Type B pancreatic cell (in vitro differentiated cells): ENCODE measurements around the gene KLF7. TPM values are rescaled to one million over a fixed set of nuclear protein-coding genes. Genes with fewer than 3 reads are reported as not detected.

Experiments
- DNase-seq: peaks from one replicate; pipeline ENCODE4 v3.0.0; 2021; ENCODE audit warnings: mixed read lengths; ENCODE audit not compliant: unreplicated experiment; ENCODE audit errors: extremely low spot score
- H3K27ac Mint-ChIP-seq: 2 replicates; pipeline ENCODE4 v1.8.0; 2021; ENCODE audit warnings: mild to moderate bottlenecking, mixed read lengths
- H3K27me3 Mint-ChIP-seq: 2 replicates; pipeline ENCODE4 v1.8.0; 2021; ENCODE audit warnings: mixed read lengths
- H3K36me3 Mint-ChIP-seq: 2 replicates; pipeline ENCODE4 v1.8.0; 2021; ENCODE audit warnings: mixed read lengths
- H3K4me1 Mint-ChIP-seq: one replicate; pipeline ENCODE4 v1.8.0; 2021; ENCODE audit warnings: mixed read lengths; ENCODE audit not compliant: unreplicated experiment
- H3K4me3 Mint-ChIP-seq: 2 replicates; pipeline ENCODE4 v1.8.0; 2021; ENCODE audit warnings: mild to moderate bottlenecking, mixed read lengths
- H3K9me3 Mint-ChIP-seq: 2 replicates; pipeline ENCODE4 v1.8.0; 2021; ENCODE audit warnings: mixed read lengths
- CTCF ChIP-seq: fragments of 200-600 bp; sonication (generic); conservative IDR thresholded peaks from 2 replicates; pipeline ENCODE4 v1.5.0; 2021; ENCODE audit warnings: antibody characterized with exemption, mild to moderate bottlenecking
- total RNA-seq: library from RNA; stranded (reverse); gene quantifications from 2 replicates; pipeline ENCODE4 v1.2.1, GENCODE V29; 2021; ENCODE audit warnings: low replicate concordance

KLF7 gene
- total RNA-seq, 1 donor from 2014 or later, result 20.3 TPM

DNA sequence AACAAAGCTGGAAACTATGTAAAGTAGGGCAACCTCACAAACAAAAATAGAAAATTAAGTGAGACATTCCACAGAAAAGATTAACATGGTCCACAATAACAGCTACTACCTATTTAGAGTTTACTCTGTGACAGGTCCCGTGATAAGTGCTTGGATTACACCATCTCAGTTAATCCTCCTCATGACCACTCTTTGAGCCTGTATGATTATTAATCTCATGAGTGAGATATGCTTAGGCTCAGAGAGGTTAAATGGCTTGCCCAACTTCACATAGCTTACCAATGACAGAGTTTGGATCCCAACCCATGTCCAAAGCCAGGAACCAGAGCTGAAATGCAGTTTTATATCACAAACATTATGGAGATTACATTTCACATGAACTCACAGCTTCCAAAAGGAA lies 37.3 kb upstream of the KLF7 start:
- TF ChIP-seq CTCF, result no peak
- Mint-ChIP-seq H3K9me3 (no peaks in the 10 kb centered on the region), H3K36me3 (no peaks in the 10 kb centered on the region), H3K4me3 (no peak overlapping the region), H3K27me3 (peaks cover 6% of the 10 kb centered on the region), H3K27ac (no peak overlapping the region), H3K4me1 (no peaks in the 10 kb centered on the region)
- no peak for DNase-seq

DNA sequence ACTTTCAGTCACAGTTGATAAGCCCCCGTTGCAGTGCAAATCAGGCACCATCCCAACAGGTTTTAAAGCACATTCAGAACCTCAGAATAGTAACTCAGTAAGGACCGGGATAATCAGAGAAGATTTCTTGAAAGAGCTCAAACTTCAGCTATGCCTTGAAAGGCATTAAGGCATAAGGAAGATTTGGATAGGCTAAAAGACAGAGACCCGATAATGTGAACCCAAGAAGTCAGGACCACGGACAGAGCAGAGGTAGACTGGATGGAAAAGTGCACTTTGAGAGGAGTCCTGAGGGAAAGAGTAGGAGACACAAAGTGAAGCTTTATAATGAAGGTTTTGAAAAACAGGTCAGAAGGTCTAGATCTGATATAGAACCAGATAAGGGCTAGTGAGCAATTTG lies 36.9 kb upstream of the KLF7 start:
- Mint-ChIP-seq H3K4me3 (no peak overlapping the region), H3K36me3 (no peaks in the 10 kb centered on the region), H3K27ac (no peak overlapping the region), H3K9me3 (no peaks in the 10 kb centered on the region), H3K27me3 (peaks cover 6% of the 10 kb centered on the region), H3K4me1 (no peaks in the 10 kb centered on the region)
- no peak for DNase-seq
- no peak for TF ChIP-seq CTCF

GRCh38 chr2:207201416-207201815 lies 35.7 kb upstream of the KLF7 start:
- no peak for TF ChIP-seq CTCF
- no peak for DNase-seq

DNA sequence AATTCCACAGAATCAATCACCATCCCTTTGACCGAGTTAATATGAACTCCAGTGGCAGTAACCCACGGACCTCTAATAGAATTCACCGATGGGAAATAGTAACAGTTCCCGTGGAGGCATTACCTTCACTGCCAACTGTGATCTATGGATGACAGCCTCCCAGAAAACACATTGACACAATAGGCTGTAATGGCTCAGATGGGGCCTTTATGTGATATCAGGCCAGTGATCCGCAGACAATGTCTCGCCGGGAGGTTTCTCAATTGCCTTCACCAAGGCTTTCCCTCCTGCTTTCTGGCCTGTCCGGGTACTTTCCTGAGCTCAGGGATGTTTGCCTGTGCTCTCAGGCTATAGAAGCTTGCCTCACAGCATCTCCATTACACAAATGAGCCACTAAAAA lies 34.4 kb upstream of the KLF7 start:
- no peaks in the 10 kb centered on the region for H3K36me3 Mint-ChIP-seq
- H3K4me1 Mint-ChIP-seq, result no peaks in the 10 kb centered on the region
- peaks cover 6% of the 10 kb centered on the region for H3K27me3 Mint-ChIP-seq
- H3K4me3 Mint-ChIP-seq, result no peak overlapping the region
- DNase-seq, result no peak
- H3K9me3 Mint-ChIP-seq, result no peaks in the 10 kb centered on the region
- H3K27ac Mint-ChIP-seq, result no peak overlapping the region
- no peak for TF ChIP-seq CTCF

More at GRCh38 chr2:207201416-207201815, 35.7 kb upstream of the KLF7 start:
- Mint-ChIP-seq H3K4me3 (no peak overlapping the region), H3K9me3 (no peaks in the 10 kb centered on the region), H3K27ac (no peak overlapping the region), H3K4me1 (no peaks in the 10 kb centered on the region), H3K36me3 (no peaks in the 10 kb centered on the region), H3K27me3 (peaks cover 6% of the 10 kb centered on the region)

GRCh38 chr2:207194028-207194427 lies 28.3 kb upstream of the KLF7 start:
- H3K27ac Mint-ChIP-seq, result no peak overlapping the region
- H3K36me3 Mint-ChIP-seq, result no peaks in the 10 kb centered on the region
- H3K4me3 Mint-ChIP-seq, result no peak overlapping the region
- TF ChIP-seq CTCF, result no peak
- no peaks in the 10 kb centered on the region for H3K4me1 Mint-ChIP-seq
- no peak for DNase-seq
- peaks cover 10% of the 10 kb centered on the region for H3K27me3 Mint-ChIP-seq
- no peaks in the 10 kb centered on the region for H3K9me3 Mint-ChIP-seq
